Kidney capillary endothelial cell (primary cell): ENCODE measurements around the gene KCTD12.

ENCODE experiments used
- DNase-seq: peaks from one replicate; pipeline ENCODE4 v3.0.0-alpha.2; 2018; ENCODE audit warnings: low spot score

Gene KCTD12

GRCh38 chr13:76887076-76887563 lies 915 bp upstream of the KCTD12 start:
- DNase-seq = no peak

GRCh38 chr13:76886005-76886291 lies 257 bp downstream of the KCTD12 start:
- no peak for DNase-seq

GRCh38 chr13:76885203-76886004 lies 801 bp downstream of the KCTD12 start:
- peak; percentile 56 for DNase-seq

GRCh38 chr13:76884907-76885202 lies 1.4 kb downstream of the KCTD12 start:
- DNase-seq = no peak

GRCh38 chr13:76884186-76884906 lies 1.9 kb downstream of the KCTD12 start:
- DNase-seq = peak; percentile 34

GRCh38 chr13:76883236-76883635 lies 3.0 kb downstream of the KCTD12 start:
- no peak for DNase-seq

- DNase-seq = no peak
These were observed 3.8 kb downstream of the KCTD12 start for GRCh38 chr13:76882431-76882830.

- no peak for DNase-seq
These were observed 6.3 kb downstream of the KCTD12 start for GRCh38 chr13:76879883-76880270.

- DNase-seq = peak; percentile 94
These were observed 6.9 kb downstream of the KCTD12 start for GRCh38 chr13:76879203-76879882.

GRCh38 chr13:76878043-76878442 lies 8.2 kb downstream of the KCTD12 start:
- no peak for DNase-seq

- DNase-seq = no peak
These were observed 10.9 kb downstream of the KCTD12 start for GRCh38 chr13:76875271-76875815.

- DNase-seq = no peak
These were observed 11.7 kb downstream of the KCTD12 start for GRCh38 chr13:76874479-76874878.

- DNase-seq = no peak
These were observed 12.8 kb downstream of the KCTD12 start for GRCh38 chr13:76873445-76873844.

- no peak for DNase-seq
These were observed 13.5 kb downstream of the KCTD12 start for GRCh38 chr13:76872675-76873074.

- no peak for DNase-seq
These were observed 14.8 kb downstream of the KCTD12 start for GRCh38 chr13:76871432-76871831.

- DNase-seq = peak; percentile 65
These were observed 17.8 kb downstream of the KCTD12 start for GRCh38 chr13:76868371-76868770.

- no peak for DNase-seq
These were observed 20.2 kb downstream of the KCTD12 start for GRCh38 chr13:76865996-76866503.

GRCh38 chr13:76865109-76865508 lies 21.1 kb downstream of the KCTD12 start:
- DNase-seq = no peak

- DNase-seq = no peak
These were observed 21.9 kb downstream of the KCTD12 start for GRCh38 chr13:76864259-76864658.

GRCh38 chr13:76863022-76863421 lies 23.2 kb downstream of the KCTD12 start:
- no peak for DNase-seq

GRCh38 chr13:76861859-76862258 lies 24.3 kb downstream of the KCTD12 start:
- DNase-seq = no peak

- no peak for DNase-seq
These were observed 25.5 kb downstream of the KCTD12 start for GRCh38 chr13:76860706-76861105.

- DNase-seq = no peak
These were observed 31.3 kb downstream of the KCTD12 start for GRCh38 chr13:76854894-76855293.
